ENCODE measurements around the gene GSC2.

The GSC2 gene

GRCh38 chr22:19136915-19137314 is 13.2 kb downstream of the GSC2 start:
- no peaks in the 10 kb centered on the region for H3K9me3 ChIP-seq (ENCODE audit: low read length)
- H3K9ac ChIP-seq (ENCODE audit: low read length) = no peak overlapping the region
- no peak overlapping the region for H3K27ac ChIP-seq (ENCODE audit: low read depth, low read length)
- H3K4me3 ChIP-seq (ENCODE audit: low read depth in 1 of 2, low read length in 2 of 2) = no peak overlapping the region
- no peaks in the 10 kb centered on the region for H3K4me1 ChIP-seq (ENCODE audit: insufficient read depth, low read length)
- H3K27me3 ChIP-seq (ENCODE audit: control insufficient read depth in 1 of 2, insufficient read depth in 2 of 2, low read length in 2 of 2) = no peaks in the 10 kb centered on the region
- H3K36me3 ChIP-seq (ENCODE audit: insufficient read depth, low read length) = peaks cover 83% of the 10 kb centered on the region

GRCh38 chr22:19134874-19135273 is 15.2 kb downstream of the GSC2 start:
- peaks cover 66% of the 10 kb centered on the region for H3K36me3 ChIP-seq (ENCODE audit: insufficient read depth, low read length)
- H3K4me3 ChIP-seq (ENCODE audit: low read depth in 1 of 2, low read length in 2 of 2) = no peak overlapping the region
- no peaks in the 10 kb centered on the region for H3K4me1 ChIP-seq (ENCODE audit: insufficient read depth, low read length)
- no peak overlapping the region for H3K27ac ChIP-seq (ENCODE audit: low read depth, low read length)
- H3K9ac ChIP-seq (ENCODE audit: low read length) = no peak overlapping the region
- H3K9me3 ChIP-seq (ENCODE audit: low read length) = no peaks in the 10 kb centered on the region
- no peaks in the 10 kb centered on the region for H3K27me3 ChIP-seq (ENCODE audit: control insufficient read depth in 1 of 2, insufficient read depth in 2 of 2, low read length in 2 of 2)

GRCh38 chr22:19134176-19134831 is 15.8 kb downstream of the GSC2 start:
- no peaks in the 10 kb centered on the region for H3K27me3 ChIP-seq (ENCODE audit: control insufficient read depth in 1 of 2, insufficient read depth in 2 of 2, low read length in 2 of 2)
- no peaks in the 10 kb centered on the region for H3K9me3 ChIP-seq (ENCODE audit: low read length)
- no peaks in the 10 kb centered on the region for H3K4me1 ChIP-seq (ENCODE audit: insufficient read depth, low read length)
- no peak overlapping the region for H3K9ac ChIP-seq (ENCODE audit: low read length)
- H3K4me3 ChIP-seq (ENCODE audit: low read depth in 1 of 2, low read length in 2 of 2) = no peak overlapping the region
- peaks cover 60% of the 10 kb centered on the region for H3K36me3 ChIP-seq (ENCODE audit: insufficient read depth, low read length)
- H3K27ac ChIP-seq (ENCODE audit: low read depth, low read length) = no peak overlapping the region

- Histone ChIP-seq H3K4me1 (ENCODE audit: insufficient read depth, low read length) (no peaks in the 10 kb centered on the region), H3K9me3 (ENCODE audit: low read length) (no peaks in the 10 kb centered on the region), H3K9ac (ENCODE audit: low read length) (no peak overlapping the region), H3K27me3 (ENCODE audit: control insufficient read depth in 1 of 2, insufficient read depth in 2 of 2, low read length in 2 of 2) (no peaks in the 10 kb centered on the region), H3K27ac (ENCODE audit: low read depth, low read length) (no peak overlapping the region), H3K36me3 (ENCODE audit: insufficient read depth, low read length) (peaks cover 53% of the 10 kb centered on the region), H3K4me3 (ENCODE audit: low read depth in 1 of 2, low read length in 2 of 2) (no peak overlapping the region)
These were observed 16.5 kb downstream of the GSC2 start for GRCh38 chr22:19133561-19133960.

- H3K9ac ChIP-seq (ENCODE audit: low read length) = no peak overlapping the region
These were observed 17.2 kb downstream of the GSC2 start for GRCh38 chr22:19132693-19133400.

GRCh38 chr22:19132153-19132552 is 17.9 kb downstream of the GSC2 start:
- Histone ChIP-seq H3K4me1 (ENCODE audit: insufficient read depth, low read length) (no peaks in the 10 kb centered on the region), H3K4me3 (ENCODE audit: low read depth in 1 of 2, low read length in 2 of 2) (no peak overlapping the region), H3K9ac (ENCODE audit: low read length) (no peak overlapping the region), H3K27ac (ENCODE audit: low read depth, low read length) (no peak overlapping the region), H3K9me3 (ENCODE audit: low read length) (no peaks in the 10 kb centered on the region), H3K36me3 (ENCODE audit: insufficient read depth, low read length) (peaks cover 39% of the 10 kb centered on the region), H3K27me3 (ENCODE audit: control insufficient read depth in 1 of 2, insufficient read depth in 2 of 2, low read length in 2 of 2) (no peaks in the 10 kb centered on the region)

More at GRCh38 chr22:19132693-19133400, 17.2 kb downstream of the GSC2 start:
- Histone ChIP-seq H3K9me3 (ENCODE audit: low read length) (no peaks in the 10 kb centered on the region), H3K36me3 (ENCODE audit: insufficient read depth, low read length) (peaks cover 46% of the 10 kb centered on the region), H3K4me3 (ENCODE audit: low read depth in 1 of 2, low read length in 2 of 2) (no peak overlapping the region), H3K27me3 (ENCODE audit: control insufficient read depth in 1 of 2, insufficient read depth in 2 of 2, low read length in 2 of 2) (no peaks in the 10 kb centered on the region), H3K27ac (ENCODE audit: low read depth, low read length) (no peak overlapping the region), H3K4me1 (ENCODE audit: insufficient read depth, low read length) (no peaks in the 10 kb centered on the region)

GRCh38 chr22:19131685-19132015 is 18.4 kb downstream of the GSC2 start:
- Histone ChIP-seq H3K4me1 (ENCODE audit: insufficient read depth, low read length) (no peaks in the 10 kb centered on the region), H3K27me3 (ENCODE audit: control insufficient read depth in 1 of 2, insufficient read depth in 2 of 2, low read length in 2 of 2) (no peaks in the 10 kb centered on the region), H3K4me3 (ENCODE audit: low read depth in 1 of 2, low read length in 2 of 2) (no peak overlapping the region), H3K9ac (ENCODE audit: low read length) (no peak overlapping the region), H3K27ac (ENCODE audit: low read depth, low read length) (no peak overlapping the region), H3K36me3 (ENCODE audit: insufficient read depth, low read length) (peaks cover 34% of the 10 kb centered on the region), H3K9me3 (ENCODE audit: low read length) (no peaks in the 10 kb centered on the region)

GRCh38 chr22:19130959-19131684 is 19.0 kb downstream of the GSC2 start, which contains the start of gene TSSK2:
TSS of gene TSSK2 (plus strand) at chr22:19131308. CDS start at chr22:19131400, 92 bp downstream.
- peaks cover 29% of the 10 kb centered on the region for H3K36me3 ChIP-seq (ENCODE audit: insufficient read depth, low read length)

GRCh38 chr22:19129871-19130270 is 20.2 kb downstream of the GSC2 start:
- H3K4me1 ChIP-seq (ENCODE audit: insufficient read depth, low read length) = no peaks in the 10 kb centered on the region
- no peaks in the 10 kb centered on the region for H3K9me3 ChIP-seq (ENCODE audit: low read length)
- no peak overlapping the region for H3K27ac ChIP-seq (ENCODE audit: low read depth, low read length)
- no peaks in the 10 kb centered on the region for H3K27me3 ChIP-seq (ENCODE audit: control insufficient read depth in 1 of 2, insufficient read depth in 2 of 2, low read length in 2 of 2)
- H3K9ac ChIP-seq (ENCODE audit: low read length) = no peak overlapping the region
- no peak overlapping the region for H3K4me3 ChIP-seq (ENCODE audit: low read depth in 1 of 2, low read length in 2 of 2)
- peaks cover 21% of the 10 kb centered on the region for H3K36me3 ChIP-seq (ENCODE audit: insufficient read depth, low read length)

More at GRCh38 chr22:19130959-19131684, 19.0 kb downstream of the GSC2 start, which contains the start of gene TSSK2:
- Histone ChIP-seq H3K9me3 (ENCODE audit: low read length) (no peaks in the 10 kb centered on the region), H3K9ac (ENCODE audit: low read length) (no peak within 1 kb of the TSS), H3K4me3 (ENCODE audit: low read depth in 1 of 2, low read length in 2 of 2) (no peak within 1 kb of the TSS), H3K27ac (ENCODE audit: low read depth, low read length) (no peak within 1 kb of the TSS), H3K27me3 (ENCODE audit: control insufficient read depth in 1 of 2, insufficient read depth in 2 of 2, low read length in 2 of 2) (no peaks in the 10 kb centered on the region), H3K4me1 (ENCODE audit: insufficient read depth, low read length) (no peaks in the 10 kb centered on the region)

GRCh38 chr22:19128946-19129727 is 21.0 kb downstream of the GSC2 start:
- Histone ChIP-seq H3K36me3 (ENCODE audit: insufficient read depth, low read length) (peaks cover 13% of the 10 kb centered on the region), H3K27ac (ENCODE audit: low read depth, low read length) (no peak overlapping the region), H3K9ac (ENCODE audit: low read length) (no peak overlapping the region)

GRCh38 chr22:19128009-19128401 is 22.1 kb downstream of the GSC2 start:
- no peak overlapping the region for H3K9ac ChIP-seq (ENCODE audit: low read length)
- peaks cover 3% of the 10 kb centered on the region for H3K4me1 ChIP-seq (ENCODE audit: insufficient read depth, low read length)
- H3K36me3 ChIP-seq (ENCODE audit: insufficient read depth, low read length) = peaks cover 2% of the 10 kb centered on the region
- no peaks in the 10 kb centered on the region for H3K27me3 ChIP-seq (ENCODE audit: control insufficient read depth in 1 of 2, insufficient read depth in 2 of 2, low read length in 2 of 2)
- H3K4me3 ChIP-seq (ENCODE audit: low read depth in 1 of 2, low read length in 2 of 2) = no peak overlapping the region
- no peaks in the 10 kb centered on the region for H3K9me3 ChIP-seq (ENCODE audit: low read length)
- no peak overlapping the region for H3K27ac ChIP-seq (ENCODE audit: low read depth, low read length)

More at GRCh38 chr22:19128946-19129727, 21.0 kb downstream of the GSC2 start:
- H3K4me1 ChIP-seq (ENCODE audit: insufficient read depth, low read length) = no peaks in the 10 kb centered on the region
- H3K9me3 ChIP-seq (ENCODE audit: low read length) = no peaks in the 10 kb centered on the region
- no peak overlapping the region for H3K4me3 ChIP-seq (ENCODE audit: low read depth in 1 of 2, low read length in 2 of 2)
- no peaks in the 10 kb centered on the region for H3K27me3 ChIP-seq (ENCODE audit: control insufficient read depth in 1 of 2, insufficient read depth in 2 of 2, low read length in 2 of 2)

Measured in muscle layer of colon (tissue), 2 donors.